DOHH2 (cell line): Measurements from ENCODE around the gene SBK1.
"Not testable (repeated sequence)": the region's sequence is repeated elsewhere in the genome, so short reads cannot be mapped to it uniquely, and the experiment has no call there.

Experiments used
- H3F3A ChIP-seq: fragments of 200-600 bp; sonication (generic), shearing (Covaris generic); 2 replicates; pipeline ENCODE4 v1.6.0; 2016; ENCODE audit warnings: antibody characterized with exemption, mild to moderate bottlenecking; ENCODE audit not compliant: control insufficient read depth, insufficient read depth
- H3K27ac ChIP-seq: fragments of 200-600 bp; sonication (generic); 2 replicates; pipeline ENCODE4 v1.5.1; 2014; ENCODE audit warnings: low read depth, mild to moderate bottlenecking, low read length, moderate library complexity
- H3K27me3 ChIP-seq: fragments of 200-600 bp; sonication (generic); 2 replicates; pipeline ENCODE4 v1.6.1; 2014; ENCODE audit warnings: mild to moderate bottlenecking, low read length, mixed read lengths; ENCODE audit not compliant: control insufficient read depth
- H3K36me3 ChIP-seq: fragments of 200-600 bp; sonication (generic); 2 replicates; pipeline ENCODE4 v1.6.1; 2014; ENCODE audit warnings: mild to moderate bottlenecking, low read length, moderate library complexity, mixed read lengths; ENCODE audit not compliant: control insufficient read depth
- H3K4me1 ChIP-seq: fragments of 200-600 bp; sonication (generic); 2 replicates; pipeline ENCODE4 v1.6.1; 2014; ENCODE audit warnings: mild to moderate bottlenecking, low read length, mixed read lengths; ENCODE audit not compliant: control insufficient read depth
- H3K4me2 ChIP-seq: fragments of 200-600 bp; sonication (generic); 2 replicates; pipeline ENCODE4 v1.6.0; 2014; ENCODE audit warnings: mild to moderate bottlenecking, low read length, moderate library complexity
- H3K4me3 ChIP-seq: fragments of 200-600 bp; sonication (generic); 2 replicates; pipeline ENCODE4 v1.5.1; 2014; ENCODE audit warnings: mild to moderate bottlenecking, low read length, mixed read lengths
- H3K79me2 ChIP-seq: fragments of 200-600 bp; sonication (generic); 2 replicates; pipeline ENCODE4 v1.6.1; 2014; ENCODE audit warnings: mild to moderate bottlenecking, low read length, mixed read lengths; ENCODE audit not compliant: control insufficient read depth
- H3K9me2 ChIP-seq: fragments of 200-600 bp; sonication (generic); replicated peaks from 2 replicates; pipeline ENCODE4 v1.6.1; 2014; ENCODE audit warnings: mild to moderate bottlenecking, low read length, mixed read lengths; ENCODE audit not compliant: control insufficient read depth
- H3K9me3 ChIP-seq: fragments of 200-600 bp; sonication (generic); 2 replicates; pipeline ENCODE4 v1.6.1; 2014; ENCODE audit warnings: antibody characterized with exemption, low read length, mixed read lengths; ENCODE audit not compliant: control insufficient read depth, insufficient read depth
- H4K20me1 ChIP-seq: fragments of 200-600 bp; sonication (generic); 2 replicates; pipeline ENCODE4 v1.6.0; 2014; ENCODE audit warnings: low read depth, mild to moderate bottlenecking, antibody characterized with exemption, low read length, moderate library complexity; ENCODE audit not compliant: control insufficient read depth, insufficient read depth
- EZH2phosphoT487 ChIP-seq: fragments of 200-600 bp; sonication (generic); IDR thresholded peaks from 2 replicates; pipeline ENCODE4 v1.6.1; 2017; ENCODE audit warnings: borderline replicate concordance, mild to moderate bottlenecking, antibody characterized with exemption, low read length, moderate library complexity, mixed read lengths
- TF ChIP-seq, protein P1 (sequence below): fragments of 200-600 bp; sonication (generic); IDR thresholded peaks from one replicate; pipeline ENCODE4 v1.5.1; 2014; ENCODE audit warnings: antibody characterized with exemption, mild to moderate bottlenecking, low read depth, low read length; ENCODE audit not compliant: poor library complexity, severe bottlenecking

The SBK1 gene

DNA sequence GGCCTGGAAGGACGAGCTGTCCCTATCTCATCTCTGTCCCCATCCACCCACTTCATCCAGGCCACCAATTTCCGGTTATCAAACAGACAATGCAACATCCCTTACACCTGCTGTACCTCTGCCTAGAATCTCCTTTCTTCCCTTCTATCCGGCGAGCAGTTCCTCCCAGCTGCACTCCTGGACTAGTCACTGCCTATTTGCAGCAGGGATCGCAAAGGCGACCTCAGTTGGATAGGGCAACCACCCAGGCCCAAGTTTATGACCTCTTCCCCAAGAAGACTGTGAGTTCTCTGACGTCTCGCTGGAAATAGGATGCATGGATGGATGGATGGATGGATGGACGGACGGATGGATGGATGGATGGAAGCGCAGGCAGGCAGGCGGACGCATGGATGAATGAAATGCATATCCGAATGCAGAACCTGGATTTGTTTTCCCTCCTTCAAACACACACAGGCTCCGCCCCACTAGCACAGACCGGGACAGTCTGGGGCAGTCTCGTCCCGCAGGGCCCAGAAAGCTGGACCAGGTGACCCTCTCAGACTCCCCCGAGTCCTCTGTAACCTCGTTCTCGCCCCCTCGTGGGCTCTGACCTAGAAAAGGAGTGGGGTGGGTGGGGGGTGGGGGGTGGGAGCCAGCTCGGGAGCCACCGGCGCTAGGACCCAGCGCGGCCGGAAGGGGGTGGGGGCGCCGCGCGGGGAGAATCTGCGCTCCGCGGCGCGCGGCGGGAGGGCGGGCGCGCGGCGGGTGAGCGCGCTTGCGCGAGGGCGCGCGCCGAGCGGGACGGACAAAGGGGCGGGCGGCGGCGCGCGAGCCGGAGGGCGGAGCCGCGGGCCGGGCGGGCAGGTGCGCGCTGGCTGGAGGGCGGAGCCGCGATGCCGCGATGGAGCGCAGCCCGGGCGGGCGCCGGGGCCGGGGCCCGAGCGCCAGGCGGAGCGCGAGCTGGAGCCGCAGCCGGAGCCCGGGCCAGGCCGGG is at the start of gene SBK1:
Gene SBK1 (plus strand): TSS at position 875 of the 976 bp plus-strand sequence. CDS start 24,867 bp downstream, outside the sequence.
- H3K9me2 ChIP-seq, result no peaks in the 10 kb centered on the region
- H3K4me3 ChIP-seq, result peak within 1 kb of the TSS; percentile 73
- H3K27ac ChIP-seq, result peak within 1 kb of the TSS; percentile 13; the same call in 1 of the 2 replicates
- H3K4me2 ChIP-seq, result peak within 1 kb of the TSS; percentile 64
- peaks cover 15% of the 10 kb centered on the region for H3K79me2 ChIP-seq
- H3K4me1 ChIP-seq, result peaks cover 30% of the 10 kb centered on the region
- peaks cover 33% of the 10 kb centered on the region for H3K27me3 ChIP-seq
- H3K36me3 ChIP-seq, result no peaks in the 10 kb centered on the region; the same call in 1 of the 2 replicates
- TF ChIP-seq EZH2phosphoT487, result no peak
- TF ChIP-seq, protein P1, sequence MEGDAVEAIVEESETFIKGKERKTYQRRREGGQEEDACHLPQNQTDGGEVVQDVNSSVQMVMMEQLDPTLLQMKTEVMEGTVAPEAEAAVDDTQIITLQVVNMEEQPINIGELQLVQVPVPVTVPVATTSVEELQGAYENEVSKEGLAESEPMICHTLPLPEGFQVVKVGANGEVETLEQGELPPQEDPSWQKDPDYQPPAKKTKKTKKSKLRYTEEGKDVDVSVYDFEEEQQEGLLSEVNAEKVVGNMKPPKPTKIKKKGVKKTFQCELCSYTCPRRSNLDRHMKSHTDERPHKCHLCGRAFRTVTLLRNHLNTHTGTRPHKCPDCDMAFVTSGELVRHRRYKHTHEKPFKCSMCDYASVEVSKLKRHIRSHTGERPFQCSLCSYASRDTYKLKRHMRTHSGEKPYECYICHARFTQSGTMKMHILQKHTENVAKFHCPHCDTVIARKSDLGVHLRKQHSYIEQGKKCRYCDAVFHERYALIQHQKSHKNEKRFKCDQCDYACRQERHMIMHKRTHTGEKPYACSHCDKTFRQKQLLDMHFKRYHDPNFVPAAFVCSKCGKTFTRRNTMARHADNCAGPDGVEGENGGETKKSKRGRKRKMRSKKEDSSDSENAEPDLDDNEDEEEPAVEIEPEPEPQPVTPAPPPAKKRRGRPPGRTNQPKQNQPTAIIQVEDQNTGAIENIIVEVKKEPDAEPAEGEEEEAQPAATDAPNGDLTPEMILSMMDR, result no peak
- no peaks in the 10 kb centered on the region for H4K20me1 ChIP-seq
- no peaks in the 10 kb centered on the region for H3K9me3 ChIP-seq
- H3F3A ChIP-seq, result no peaks in the 10 kb centered on the region; the same call in 1 of the 2 replicates

DNA sequence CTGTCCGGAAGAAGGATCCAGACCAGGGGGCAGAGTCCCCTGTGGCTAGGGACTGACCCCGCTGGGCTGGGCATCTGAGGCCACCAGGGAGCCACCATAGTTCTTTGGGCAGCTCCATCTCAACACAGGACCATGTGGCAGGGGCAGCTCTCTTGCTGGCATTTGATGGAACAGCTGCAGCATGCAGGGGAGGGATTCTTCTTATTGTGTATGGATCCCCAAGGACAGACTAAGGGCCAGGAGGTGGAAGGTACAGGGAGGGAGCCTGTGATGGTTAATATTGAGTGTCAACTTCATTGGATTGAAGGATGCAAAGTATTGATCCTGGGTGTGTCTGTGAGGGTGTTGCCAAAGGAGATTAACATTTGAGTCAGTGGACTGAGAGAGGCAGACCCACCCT is 42.8 kb upstream of the SBK1 start:
- not testable (repeated sequence) for H3K27me3 ChIP-seq, H4K20me1 ChIP-seq, H3K79me2 ChIP-seq, H3K9me2 ChIP-seq, H3K4me1 ChIP-seq, H3K9me3 ChIP-seq, H3K27ac ChIP-seq, H3F3A ChIP-seq, H3K4me2 ChIP-seq, H3K36me3 ChIP-seq, H3K4me3 ChIP-seq

DNA sequence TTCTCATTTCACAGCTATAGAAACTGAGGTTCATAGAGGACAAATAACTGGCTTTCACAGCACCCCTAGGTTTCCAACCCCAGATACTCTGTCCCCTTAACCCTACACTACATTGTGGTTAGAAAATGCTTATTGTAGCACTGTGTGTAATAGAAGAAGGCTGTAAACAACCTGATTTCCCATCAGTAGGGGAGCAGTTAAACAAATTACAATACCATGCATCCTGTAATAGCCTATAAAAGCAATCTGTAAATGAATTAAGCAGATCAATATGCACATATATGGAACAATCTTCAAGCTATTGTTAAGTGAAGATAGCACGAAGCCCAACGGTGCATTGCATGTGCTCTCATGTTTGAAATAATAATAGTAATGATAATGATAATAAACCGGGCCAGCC is 41.3 kb upstream of the SBK1 start:
- no peak overlapping the region for H3K4me2 ChIP-seq
- H3K27ac ChIP-seq, result no peak overlapping the region
- no peaks in the 10 kb centered on the region for H4K20me1 ChIP-seq
- H3F3A ChIP-seq, result no peaks in the 10 kb centered on the region
- no peaks in the 10 kb centered on the region for H3K36me3 ChIP-seq
- H3K9me2 ChIP-seq, result no peaks in the 10 kb centered on the region
- no peaks in the 10 kb centered on the region for H3K79me2 ChIP-seq
- TF ChIP-seq, protein P1, result no peak
- no peak for TF ChIP-seq EZH2phosphoT487
- no peaks in the 10 kb centered on the region for H3K27me3 ChIP-seq
- H3K4me1 ChIP-seq, result no peaks in the 10 kb centered on the region
- H3K9me3 ChIP-seq, result no peaks in the 10 kb centered on the region
- no peak overlapping the region for H3K4me3 ChIP-seq

DNA sequence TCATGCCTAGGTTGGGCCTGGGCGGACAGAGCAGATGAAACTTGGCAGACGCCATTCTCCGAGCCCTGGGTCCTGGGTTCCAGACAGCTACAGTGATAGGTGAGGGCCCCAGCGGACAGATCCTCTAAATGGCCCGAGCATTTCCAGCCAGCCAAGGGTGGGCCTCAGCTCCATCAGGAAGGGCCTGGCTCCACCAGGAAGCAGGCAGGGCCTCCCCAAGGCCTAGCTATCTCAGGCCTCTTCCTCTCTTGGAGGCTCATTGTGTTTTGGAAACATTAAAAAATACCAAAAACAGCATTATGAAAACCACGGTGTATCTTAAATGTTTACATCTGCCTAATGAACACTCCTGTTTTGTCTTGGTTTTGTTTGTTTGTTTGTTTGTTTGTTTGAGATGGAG is 38.2 kb upstream of the SBK1 start:
- Histone ChIP-seq H3K27me3 (no peaks in the 10 kb centered on the region), H4K20me1 (no peaks in the 10 kb centered on the region), H3K36me3 (no peaks in the 10 kb centered on the region)

More for the DNA sequence above, 38.2 kb upstream of the SBK1 start:
- no peaks in the 10 kb centered on the region for H3K9me3 ChIP-seq
- no peaks in the 10 kb centered on the region for H3K79me2 ChIP-seq
- H3K9me2 ChIP-seq, result no peaks in the 10 kb centered on the region
- no peak overlapping the region for H3K4me2 ChIP-seq
- no peak overlapping the region for H3K27ac ChIP-seq
- TF ChIP-seq EZH2phosphoT487, result no peak
- TF ChIP-seq, protein P1, result no peak
- no peak overlapping the region for H3K4me3 ChIP-seq
- H3K4me1 ChIP-seq, result no peaks in the 10 kb centered on the region
- no peaks in the 10 kb centered on the region for H3F3A ChIP-seq
